HL-60 (cell line): ENCODE measurements around the gene EIF3M.

ENCODE experiments used
- DNase-seq, 2 experiments: peaks; one replicate each; pipeline ENCODE4 v3.0.0-alpha.2; 2010 to 2020; ENCODE audit warnings: low read depth in 1 of 2, low spot score in 1 of 2
- H3K27ac ChIP-seq: fragments of 250-450 bp; sonication (Bioruptor Pico); replicated peaks from 2 replicates; pipeline ENCODE4 v1.5.1; 2020; ENCODE audit warnings: mild to moderate bottlenecking, moderate library complexity
- H3K27me3 ChIP-seq: fragments of 250-450 bp; sonication (Bioruptor Pico); 2 replicates; pipeline ENCODE4 v1.5.1; 2021; ENCODE audit warnings: mild to moderate bottlenecking, moderate library complexity; ENCODE audit not compliant: insufficient read depth, poor library complexity, severe bottlenecking
- H3K4me3 ChIP-seq: replicated peaks from 2 replicates; pipeline ENCODE4 v1.5.1; 2011; ENCODE audit warnings: mild to moderate bottlenecking, control low read depth, low read length; ENCODE audit not compliant: insufficient read depth
- CTCF ChIP-seq: IDR thresholded peaks from one replicate; pipeline ENCODE4 v1.5.1; 2011; ENCODE audit warnings: low read length, control low read depth, inconsistent platforms; ENCODE audit not compliant: insufficient read depth
- GABPA ChIP-seq: IDR thresholded peaks from 2 replicates; pipeline ENCODE4 v1.6.1; 2012; ENCODE audit warnings: low read depth
- POLR2AphosphoS5 ChIP-seq: IDR thresholded peaks from 2 replicates; pipeline ENCODE4 v1.6.1; 2012; ENCODE audit warnings: low read depth
- REST ChIP-seq: IDR thresholded peaks from 2 replicates; pipeline ENCODE4 v1.6.1; 2012; ENCODE audit warnings: low read depth; ENCODE audit not compliant: insufficient replicate concordance
- SPI1 ChIP-seq: IDR thresholded peaks from 2 replicates; pipeline ENCODE4 v1.6.1; 2012; ENCODE audit warnings: low read depth, mild to moderate bottlenecking, borderline replicate concordance

EIF3M gene

GRCh38 chr11:32569313-32569881 lies 14.2 kb upstream of the EIF3M start:
- no peak overlapping the region for H3K27ac ChIP-seq
- H3K27me3 ChIP-seq, result no peaks in the 10 kb centered on the region
- TF ChIP-seq CTCF (no peak), SPI1 (no peak), GABPA (no peak), REST (no peak), POLR2AphosphoS5 (no peak)
- no peak overlapping the region for H3K4me3 ChIP-seq
- no peak for DNase-seq

- TF ChIP-seq CTCF, result no peak
- no peak for TF ChIP-seq SPI1
- no peak for TF ChIP-seq REST
- no peak for TF ChIP-seq GABPA
- TF ChIP-seq POLR2AphosphoS5, result no peak
- Histone ChIP-seq H3K27me3 (no peaks in the 10 kb centered on the region), H3K4me3 (no peak overlapping the region), H3K27ac (no peak overlapping the region)
- DNase-seq, result no peak
Measured at GRCh38 chr11:32571039-32571438, 12.6 kb upstream of the EIF3M start.

- H3K27ac ChIP-seq, result no peak overlapping the region
- no peak for TF ChIP-seq SPI1
- no peak for TF ChIP-seq CTCF
- no peak for TF ChIP-seq REST
- TF ChIP-seq POLR2AphosphoS5, result no peak
- no peak for TF ChIP-seq GABPA
- no peak overlapping the region for H3K4me3 ChIP-seq
- no peaks in the 10 kb centered on the region for H3K27me3 ChIP-seq
- peak in 1 of 2 experiments; percentile 28 for DNase-seq
Measured at GRCh38 chr11:32573228-32573627, 10.4 kb upstream of the EIF3M start.
